ENCODE data around the gene HAUS7.

- TF ChIP-seq POLR2AphosphoS5 (IDR thresholded peaks at IDR 0.05), result no peak
- TF ChIP-seq CTCF (IDR thresholded peaks at IDR 0.05), result peak; percentile 42 to 86 (median 75)
Measured at GRCh38 chrX:153507484-153508178, 37.3 kb upstream of the HAUS7 start.
